Smooth muscle cell (in vitro differentiated cells): ENCODE data around the gene PIP5KL1. TPM values are rescaled to one million over a fixed set of nuclear protein-coding genes. Genes with fewer than 3 reads are reported as not detected.
A peak's percentile ranks its signal among the peaks of the same experiment; 100 is the strongest.

Experiments used
- DNase-seq: peaks from one replicate; lab custom pipeline; 2025; ENCODE audit not compliant: unreplicated experiment; lab: John Stamatoyannopoulos, UW
- H2AFZ ChIP-seq: fragments of 200-600 bp; sonication (generic); 2 replicates; pipeline ENCODE4 v1.6.0; 2016; ENCODE audit warnings: antibody characterized with exemption, low read depth, mild to moderate bottlenecking
- H3F3A ChIP-seq: fragments of 200-600 bp; sonication (generic); 2 replicates; pipeline ENCODE4 v1.6.0; 2017; ENCODE audit warnings: antibody characterized with exemption, low read depth
- H3K27ac ChIP-seq: fragments of 200-600 bp; sonication (generic); 2 replicates; pipeline ENCODE4 v1.5.1; 2016; ENCODE audit warnings: low read depth, mild to moderate bottlenecking
- H3K27me3 ChIP-seq: fragments of 200-600 bp; sonication (generic); 2 replicates; pipeline ENCODE4 v1.6.1; 2016; ENCODE audit warnings: low read depth, mild to moderate bottlenecking
- H3K36me3 ChIP-seq: fragments of 200-600 bp; sonication (generic); 2 replicates; pipeline ENCODE4 v1.5.1; 2016; ENCODE audit warnings: low read depth
- H3K4me1 ChIP-seq: fragments of 200-600 bp; sonication (generic); 2 replicates; pipeline ENCODE4 v1.5.1; 2016; ENCODE audit warnings: low read depth
- H3K4me2 ChIP-seq: fragments of 200-600 bp; sonication (generic); 2 replicates; pipeline ENCODE4 v1.6.0; 2016; ENCODE audit warnings: mild to moderate bottlenecking
- H3K4me3 ChIP-seq: fragments of 200-600 bp; sonication (generic); 2 replicates; pipeline ENCODE4 v1.5.1; 2016; ENCODE audit warnings: mild to moderate bottlenecking
- H3K79me2 ChIP-seq: fragments of 200-600 bp; sonication (generic); 2 replicates; pipeline ENCODE4 v1.6.0; 2016; ENCODE audit warnings: low read depth, mild to moderate bottlenecking
- H3K9ac ChIP-seq: fragments of 200-600 bp; sonication (generic); 2 replicates; pipeline ENCODE4 v1.6.0; 2016; ENCODE audit warnings: low read depth
- H3K9me3 ChIP-seq: fragments of 200-600 bp; sonication (generic); replicated peaks from 2 replicates; pipeline ENCODE4 v1.5.1; 2016; ENCODE audit warnings: low read depth
- H4K20me1 ChIP-seq: fragments of 200-600 bp; sonication (generic); 2 replicates; pipeline ENCODE4 v1.6.0; 2016; ENCODE audit warnings: low read depth
- CTCF ChIP-seq: fragments of 200-600 bp; sonication (generic); IDR thresholded peaks from 2 replicates; pipeline ENCODE4 v1.5.1; 2017; ENCODE audit warnings: borderline replicate concordance, mild to moderate bottlenecking, antibody characterized with exemption; ENCODE audit not compliant: insufficient read depth, poor library complexity, severe bottlenecking
- WGBS: methylation state at CpG from one replicate; pipeline ENCODE4 v1.1.7; 2016; ENCODE audit warnings: low lambda C conversion rate; 5-methylcytosine and 5-hydroxymethylcytosine counted together
- polyA plus RNA-seq: library from polyadenylated mRNA; unstranded; fragments of >200 nt; fragmentation: Nextera tagmentation; extraction: Ambion mirVana; gene quantifications from 2 replicates; pipeline ENCODE4 v1.2.1, GENCODE V29; 2016
- total RNA-seq: library from RNA; depleted of rRNA; stranded (reverse); fragments of >200 nt; gene quantifications from 2 replicates; pipeline ENCODE4 v1.2.3, GENCODE V29; 2014

The PIP5KL1 gene
- total and polyA plus RNA-seq, 2 experiments from 2014 or later: 1.1 to 2.7 TPM

GRCh38 chr9:127961613-127962155 is 31.1 kb upstream of the PIP5KL1 start:
- no peaks in the 10 kb centered on the region for H3K36me3 ChIP-seq
- no peak overlapping the region for H3K4me3 ChIP-seq
- H3K4me2 ChIP-seq: no peak overlapping the region
- H3K4me1 ChIP-seq: peaks cover 25% of the 10 kb centered on the region
- no peak for TF ChIP-seq CTCF
- peaks cover 8% of the 10 kb centered on the region for H4K20me1 ChIP-seq
- WGBS: 96% methylated on average over 13 of the region's 13 CpGs
- H3K9ac ChIP-seq: no peak overlapping the region
- peaks cover 11% of the 10 kb centered on the region for H3F3A ChIP-seq
- DNase-seq: no peak
- no peaks in the 10 kb centered on the region for H3K27me3 ChIP-seq
- no peak overlapping the region for H3K27ac ChIP-seq
- H3K9me3 ChIP-seq: no peaks in the 10 kb centered on the region
- peaks cover 85% of the 10 kb centered on the region for H3K79me2 ChIP-seq
- H2AFZ ChIP-seq: no peak overlapping the region

- no peak for DNase-seq
- TF ChIP-seq CTCF: no peak
- WGBS: 89% methylated on average over 2 of the region's 2 CpGs
- Histone ChIP-seq H3K9ac (no peak overlapping the region), H3K27ac (peak overlapping the region; percentile 61), H3K4me3 (no peak overlapping the region), H3K36me3 (no peaks in the 10 kb centered on the region), H3K9me3 (no peaks in the 10 kb centered on the region), H2AFZ (no peak overlapping the region), H3K27me3 (no peaks in the 10 kb centered on the region), H3F3A (peaks cover 6% of the 10 kb centered on the region), H3K4me1 (peaks cover 20% of the 10 kb centered on the region), H4K20me1 (peaks cover 14% of the 10 kb centered on the region), H3K4me2 (no peak overlapping the region), H3K79me2 (peaks cover 85% of the 10 kb centered on the region)
Measured at GRCh38 chr9:127961155-127961490, 30.5 kb upstream of the PIP5KL1 start.

GRCh38 chr9:127960410-127961154 is 30.0 kb upstream of the PIP5KL1 start:
- TF ChIP-seq CTCF: no peak
- peaks cover 90% of the 10 kb centered on the region for H3K79me2 ChIP-seq
- H3K27me3 ChIP-seq: no peaks in the 10 kb centered on the region
- no peak for DNase-seq
- no peak overlapping the region for H3K4me3 ChIP-seq
- H3K9ac ChIP-seq: no peak overlapping the region
- WGBS: 73% methylated on average over 11 of the region's 11 CpGs
- H3K36me3 ChIP-seq: no peaks in the 10 kb centered on the region
- no peak overlapping the region for H2AFZ ChIP-seq
- no peak overlapping the region for H3K4me2 ChIP-seq
- H4K20me1 ChIP-seq: peaks cover 19% of the 10 kb centered on the region
- peaks cover under 1% of the 10 kb centered on the region for H3F3A ChIP-seq
- H3K9me3 ChIP-seq: no peaks in the 10 kb centered on the region
- H3K4me1 ChIP-seq: peaks cover 16% of the 10 kb centered on the region
- H3K27ac ChIP-seq: peak overlapping the region; percentile 61

- TF ChIP-seq CTCF: no peak
- no peaks in the 10 kb centered on the region for H3K36me3 ChIP-seq
- H3K4me2 ChIP-seq: no peak overlapping the region
- H2AFZ ChIP-seq: no peak overlapping the region
- 73% methylated on average over 2 of the region's 2 CpGs for whole genome bisulfite sequencing
- H4K20me1 ChIP-seq: peaks cover 26% of the 10 kb centered on the region
- no peaks in the 10 kb centered on the region for H3K27me3 ChIP-seq
- no peak overlapping the region for H3K4me3 ChIP-seq
- H3K79me2 ChIP-seq: peaks cover 97% of the 10 kb centered on the region
- no peak for DNase-seq
- H3K9me3 ChIP-seq: no peaks in the 10 kb centered on the region
- peak overlapping the region; percentile 61 for H3K27ac ChIP-seq
- no peak overlapping the region for H3K9ac ChIP-seq
- H3F3A ChIP-seq: no peaks in the 10 kb centered on the region
- H3K4me1 ChIP-seq: peaks cover 16% of the 10 kb centered on the region
Measured at GRCh38 chr9:127959841-127960409, 29.3 kb upstream of the PIP5KL1 start.
